Thoracic aorta (tissue), 2 donors: Measurements from ENCODE around the gene CD36. TPM values are rescaled to one million over a fixed set of nuclear protein-coding genes. Genes with fewer than 3 reads are reported as not detected.

Experiments used
- ATAC-seq: fragments of 150-250 bp; one replicate; pipeline ENCODE4 v1.8.0; 2017; ENCODE audit warnings: low read depth; ENCODE audit not compliant: insufficient number of reproducible peaks, low FRiP score
- DNase-seq: peaks from one replicate; pipeline ENCODE4 v3.0.0-alpha.2; 2020; ENCODE audit warnings: low spot score
- H3K27ac ChIP-seq, 2 donors: fragments of 200-600 bp; sonication (generic); 1 replicate in 1 of 2; 2 replicates in 1 of 2; pipeline ENCODE4 v1.5.1; 2016; ENCODE audit warnings: mild to moderate bottlenecking in 2 of 2, moderate library complexity in 2 of 2
- H3K27me3 ChIP-seq: fragments of 200-600 bp; sonication (generic); replicated peaks from 2 replicates; pipeline ENCODE4 v1.6.0; 2016; ENCODE audit warnings: mild to moderate bottlenecking; ENCODE audit not compliant: insufficient read depth
- H3K36me3 ChIP-seq: fragments of 200-600 bp; sonication (generic); one replicate; pipeline ENCODE4 v1.5.1; 2016
- H3K4me1 ChIP-seq, 2 donors: fragments of 200-600 bp; sonication (generic); 1 replicate in 1 of 2; 2 replicates in 1 of 2; pipeline versions ENCODE4 v1.5.1 to v1.6.0; 2016; ENCODE audit warnings: low read depth in 2 of 2, mild to moderate bottlenecking in 1 of 2; ENCODE audit not compliant: control insufficient read depth in 1 of 2
- H3K4me3 ChIP-seq: fragments of 200-600 bp; sonication (generic); 2 replicates; pipeline ENCODE4 v1.5.1; 2016; ENCODE audit warnings: mild to moderate bottlenecking
- H3K9me3 ChIP-seq: fragments of 200-600 bp; sonication (generic); 2 replicates; pipeline ENCODE4 v1.5.1; 2016
- CTCF ChIP-seq: fragments of 200-600 bp; sonication (generic); IDR thresholded peaks from one replicate; pipeline ENCODE4 v1.5.1; 2019; ENCODE audit warnings: antibody characterized with exemption
- total RNA-seq, 2 donors: library from RNA; depleted of rRNA; stranded (reverse); fragments of >200 nt; gene quantifications; one replicate each; pipeline versions ENCODE4 v1.1.0 to v1.2.3, GENCODE V29; 2016

Gene CD36
- total RNA-seq, 2 donors from 2014 or later, result 68.6 to 94.8 TPM

DNA sequence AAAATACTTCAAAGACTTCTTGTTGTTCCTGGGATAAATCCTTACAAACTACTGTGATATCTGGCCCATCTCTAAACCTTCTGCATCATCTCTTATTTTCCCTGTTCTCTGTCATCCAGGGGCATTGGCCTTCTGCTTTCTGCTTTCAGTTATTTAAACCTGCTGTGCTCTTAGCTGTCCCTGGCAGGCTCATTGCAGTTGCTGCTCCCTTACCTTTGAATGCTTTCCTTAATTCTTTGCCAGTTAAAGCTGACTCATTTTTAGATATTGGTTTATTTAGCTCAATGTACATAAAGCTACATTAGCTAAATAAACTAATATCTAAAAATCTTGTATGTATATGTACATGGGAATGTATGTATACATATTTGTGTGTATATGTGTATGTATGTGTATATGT is 40.6 kb upstream of the CD36 start:
- Histone ChIP-seq H3K27ac (no peak overlapping the region), H3K4me1 (no peaks in the 10 kb centered on the region), H3K36me3 (no peaks in the 10 kb centered on the region), H3K9me3 (no peaks in the 10 kb centered on the region), H3K4me3 (no peak overlapping the region), H3K27me3 (no peaks in the 10 kb centered on the region)
- DNase-seq (no peak), ATAC-seq (no peak)
- TF ChIP-seq CTCF, result no peak

DNA sequence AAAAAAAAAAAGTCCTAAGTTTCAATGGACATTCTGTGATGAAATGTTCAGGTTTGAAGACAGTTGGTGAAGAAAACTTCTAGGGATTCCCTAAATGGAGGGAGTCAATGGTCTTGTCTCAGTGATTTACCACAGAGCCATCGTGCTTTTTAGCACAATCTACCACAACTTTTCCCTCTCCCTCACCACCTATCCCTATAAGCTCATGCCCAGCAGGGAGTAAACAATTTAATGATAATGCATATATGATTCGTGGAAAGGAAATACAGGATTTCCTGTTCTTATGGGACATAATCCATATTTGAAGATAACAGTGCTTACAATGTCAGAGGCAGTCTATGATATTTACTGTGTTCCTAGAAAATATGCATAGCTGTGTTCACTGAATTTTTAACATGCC is 38.4 kb upstream of the CD36 start:
- no peak for DNase-seq
- no peak for ATAC-seq
- Histone ChIP-seq H3K27me3 (no peaks in the 10 kb centered on the region), H3K9me3 (no peaks in the 10 kb centered on the region), H3K4me3 (no peak overlapping the region), H3K27ac (no peak overlapping the region), H3K4me1 (no peaks in the 10 kb centered on the region), H3K36me3 (no peaks in the 10 kb centered on the region)
- no peak for TF ChIP-seq CTCF

DNA sequence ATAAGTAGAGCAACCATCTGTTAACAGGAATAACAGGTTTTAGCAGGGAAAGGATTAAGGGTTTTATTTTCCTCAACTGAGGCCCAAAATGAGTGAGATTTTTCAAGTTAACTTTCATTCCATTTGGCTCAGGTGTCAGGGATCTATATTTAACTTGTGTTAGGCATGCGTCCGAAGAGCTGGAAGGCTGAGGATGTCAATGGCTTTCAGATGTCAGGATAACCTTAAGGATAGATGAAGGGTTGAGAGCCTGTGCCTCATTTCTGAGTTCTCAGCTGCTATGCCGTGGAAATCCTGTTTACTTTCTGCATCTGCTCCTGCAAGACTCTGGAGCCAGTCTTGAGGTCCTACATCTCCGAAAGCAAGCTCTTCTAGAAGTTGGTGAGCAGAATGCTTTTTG is 36.4 kb upstream of the CD36 start:
- Histone ChIP-seq H3K27ac (no peak overlapping the region), H3K4me1 (no peaks in the 10 kb centered on the region), H3K36me3 (no peaks in the 10 kb centered on the region), H3K9me3 (no peaks in the 10 kb centered on the region), H3K4me3 (no peak overlapping the region), H3K27me3 (no peaks in the 10 kb centered on the region)
- DNase-seq (no peak), ATAC-seq (no peak)
- no peak for TF ChIP-seq CTCF

- Histone ChIP-seq H3K9me3 (no peaks in the 10 kb centered on the region), H3K27me3 (no peaks in the 10 kb centered on the region), H3K36me3 (no peaks in the 10 kb centered on the region), H3K4me1 (no peaks in the 10 kb centered on the region), H3K4me3 (no peak overlapping the region), H3K27ac (no peak overlapping the region)
- TF ChIP-seq CTCF, result no peak
- ATAC-seq (no peak), DNase-seq (no peak)
Measured at GRCh38 chr7:80603940-80604339, 34.5 kb upstream of the CD36 start.

DNA sequence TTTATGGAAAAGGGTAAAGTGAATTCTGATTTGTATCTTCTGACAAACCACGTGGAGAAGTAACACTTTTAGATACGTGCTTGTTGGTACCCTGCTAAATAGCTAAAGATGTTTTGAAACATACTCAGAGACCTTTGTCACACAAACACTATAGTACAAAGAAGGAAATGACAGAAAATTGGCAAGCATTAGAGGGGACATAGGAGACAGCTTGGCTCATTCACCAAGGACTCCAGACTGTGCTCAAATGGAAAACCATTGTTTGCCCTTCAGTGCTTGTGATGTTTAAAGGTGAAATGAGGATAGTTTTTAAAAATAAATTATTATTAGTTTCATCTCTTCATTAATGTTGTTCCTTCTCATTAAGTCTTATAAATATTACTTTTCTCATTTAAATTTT is 34.0 kb upstream of the CD36 start:
- no peaks in the 10 kb centered on the region for H3K36me3 ChIP-seq
- ATAC-seq, result no peak
- no peak overlapping the region for H3K27ac ChIP-seq
- no peaks in the 10 kb centered on the region for H3K27me3 ChIP-seq
- no peaks in the 10 kb centered on the region for H3K9me3 ChIP-seq
- no peaks in the 10 kb centered on the region for H3K4me1 ChIP-seq
- DNase-seq, result no peak
- no peak overlapping the region for H3K4me3 ChIP-seq
- TF ChIP-seq CTCF, result no peak
